HEK293 (cell line): ENCODE measurements around the gene AP5S1.

Experiments used
- BCL11A ChIP-seq: fragments of 450-650 bp; formaldehyde crosslinking; IDR thresholded peaks from 2 replicates; pipeline ENCODE4 v1.5.1; 2016; ENCODE audit warnings: low read depth, missing biosample characterization, missing genetic modification characterization
- CTCF ChIP-seq: fragments of 450-650 bp; formaldehyde crosslinking; IDR thresholded peaks from 2 replicates; pipeline ENCODE4 v1.5.1; 2016; ENCODE audit warnings: missing biosample characterization, missing genetic modification characterization
- KLF1 ChIP-seq: fragments of 450-650 bp; formaldehyde crosslinking; IDR thresholded peaks from 2 replicates; pipeline ENCODE4 v1.5.1; 2016; ENCODE audit warnings: missing biosample characterization, missing genetic modification characterization
- MEIS1 ChIP-seq: sonication (generic); formaldehyde crosslinking; IDR thresholded peaks from 2 replicates; pipeline ENCODE4 v1.8.1; 2022; ENCODE audit warnings: missing genetic modification reagents, mild to moderate bottlenecking, borderline replicate concordance
- PBX3 ChIP-seq: sonication (generic); formaldehyde crosslinking; IDR thresholded peaks from 2 replicates; pipeline ENCODE4 v1.8.1; 2022; ENCODE audit warnings: mild to moderate bottlenecking, moderate library complexity, missing genetic modification reagents
- SCRT1 ChIP-seq: fragments of 450-650 bp; formaldehyde crosslinking; IDR thresholded peaks from 2 replicates; pipeline ENCODE4 v1.5.1; 2016; ENCODE audit warnings: missing biosample characterization, missing genetic modification characterization, borderline replicate concordance
- ZEB2 ChIP-seq: fragments of 450-650 bp; formaldehyde crosslinking; IDR thresholded peaks from 2 replicates; pipeline ENCODE4 v1.5.1; 2016; ENCODE audit warnings: missing biosample characterization, missing genetic modification characterization
- ZNF266 ChIP-seq: fragments of 450-650 bp; formaldehyde crosslinking; IDR thresholded peaks from 2 replicates; pipeline ENCODE4 v1.5.1; 2016; ENCODE audit warnings: missing biosample characterization, missing genetic modification characterization, low read depth
- ZNF292 ChIP-seq: fragments of 450-650 bp; formaldehyde crosslinking; IDR thresholded peaks from 2 replicates; pipeline ENCODE4 v1.5.1; 2016; ENCODE audit warnings: low read depth, missing biosample characterization, missing genetic modification characterization, borderline replicate concordance
- ZNF423 ChIP-seq: fragments of 450-650 bp; formaldehyde crosslinking; IDR thresholded peaks from 2 replicates; pipeline ENCODE4 v1.5.1; 2016; ENCODE audit warnings: missing biosample characterization, missing genetic modification characterization
- ZNF510 ChIP-seq: fragments of 450-650 bp; formaldehyde crosslinking; IDR thresholded peaks from 2 replicates; pipeline ENCODE4 v1.5.1; 2018; ENCODE audit warnings: mild to moderate bottlenecking, missing genetic modification characterization, missing biosample characterization; ENCODE audit not compliant: insufficient replicate concordance
- ZNF623 ChIP-seq: fragments of 450-650 bp; formaldehyde crosslinking; IDR thresholded peaks from 2 replicates; pipeline ENCODE4 v1.5.1; 2016; ENCODE audit warnings: missing biosample characterization, missing genetic modification characterization

GRCh38 chr20:3797592-3798372, 22.6 kb upstream of the AP5S1 start:
- TF ChIP-seq ZNF292 (tag by site-specific recombination) (no peak), ZNF510 (no peak), MEIS1 (no peak), BCL11A (tag by site-specific recombination) (no peak), CTCF (no peak), SCRT1 (no peak), ZNF623 (tag by site-specific recombination) (no peak), ZNF423 (tag by site-specific recombination) (no peak), ZNF266 (tag by site-specific recombination) (no peak), ZEB2 (no peak), PBX3 (CRISPR knock-in tag) (no peak), KLF1 (peak; percentile 92)
